Right kidney (tissue), 1 donor: ENCODE measurements around the gene DGKG.

Experiments
- DNase-seq: peaks from one replicate; pipeline ENCODE4 v3.0.0-alpha.2; 2016

DGKG gene

GRCh38 chr3:186107215-186108105 is 254.6 kb downstream of the DGKG start:
- DNase-seq: peak; percentile 73

GRCh38 chr3:186105543-186105942 is 256.5 kb downstream of the DGKG start:
- DNase-seq: no peak

DNA sequence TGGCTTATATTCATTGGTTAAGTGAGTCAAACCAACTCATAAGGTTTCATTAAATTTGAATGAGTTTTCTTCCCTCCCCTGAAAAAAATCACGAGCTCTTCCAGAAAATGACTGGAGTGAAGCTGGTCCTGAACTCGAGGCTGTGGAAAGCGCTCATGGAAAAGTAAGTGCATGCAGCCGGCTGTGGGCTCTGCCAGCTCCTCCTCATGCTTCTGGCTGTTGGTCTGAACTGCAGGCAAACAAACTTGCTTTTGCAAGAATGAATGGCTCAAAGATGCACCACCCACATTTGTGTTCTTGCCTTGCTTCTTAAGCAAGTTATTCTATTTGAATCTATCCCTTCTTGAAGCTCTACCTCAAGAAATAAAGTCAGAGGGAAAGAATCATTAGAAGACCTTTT is 259.3 kb downstream of the DGKG start:
- DNase-seq: no peak

DNA sequence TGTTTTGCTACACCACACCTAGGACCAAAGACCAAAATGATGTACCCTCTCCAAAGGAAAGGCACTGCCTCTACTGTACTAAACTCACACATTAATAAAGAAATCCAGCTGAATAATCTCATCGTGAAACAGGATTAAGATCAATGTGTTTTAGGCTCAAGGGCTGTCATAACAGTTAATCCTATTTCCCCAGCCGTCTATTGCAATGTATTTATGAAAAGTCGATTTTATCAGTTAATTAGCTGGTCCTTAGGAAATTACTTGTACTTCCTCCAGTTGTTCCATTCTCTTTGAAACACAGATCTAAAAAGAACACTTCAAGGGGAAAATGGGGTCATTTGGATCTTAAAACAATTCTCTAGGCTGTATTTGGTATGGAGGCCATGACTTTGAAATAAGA is 261.6 kb downstream of the DGKG start:
- no peak for DNase-seq

- DNase-seq: no peak
Measured at GRCh38 chr3:186099178-186099577, 262.9 kb downstream of the DGKG start.

DNA sequence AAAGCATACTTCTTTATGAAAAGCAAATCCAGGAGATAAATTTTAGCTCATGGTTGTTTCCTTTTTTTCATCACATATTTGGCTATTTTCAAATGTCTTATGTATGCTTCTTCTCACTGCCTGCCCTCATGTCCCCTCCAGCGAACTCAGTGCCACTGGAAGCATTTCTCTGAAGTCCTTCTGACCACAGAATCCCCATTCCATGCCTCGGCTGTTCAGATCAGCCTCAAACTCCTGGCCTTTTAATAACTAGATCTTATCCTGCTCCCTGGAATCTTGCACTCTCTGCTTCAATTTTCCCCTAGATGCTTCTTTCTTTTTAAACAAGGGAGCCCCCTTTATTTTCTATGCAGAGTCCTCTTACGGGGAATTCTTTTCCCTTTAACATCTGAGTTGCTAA is 263.3 kb downstream of the DGKG start:
- DNase-seq: no peak

DNA sequence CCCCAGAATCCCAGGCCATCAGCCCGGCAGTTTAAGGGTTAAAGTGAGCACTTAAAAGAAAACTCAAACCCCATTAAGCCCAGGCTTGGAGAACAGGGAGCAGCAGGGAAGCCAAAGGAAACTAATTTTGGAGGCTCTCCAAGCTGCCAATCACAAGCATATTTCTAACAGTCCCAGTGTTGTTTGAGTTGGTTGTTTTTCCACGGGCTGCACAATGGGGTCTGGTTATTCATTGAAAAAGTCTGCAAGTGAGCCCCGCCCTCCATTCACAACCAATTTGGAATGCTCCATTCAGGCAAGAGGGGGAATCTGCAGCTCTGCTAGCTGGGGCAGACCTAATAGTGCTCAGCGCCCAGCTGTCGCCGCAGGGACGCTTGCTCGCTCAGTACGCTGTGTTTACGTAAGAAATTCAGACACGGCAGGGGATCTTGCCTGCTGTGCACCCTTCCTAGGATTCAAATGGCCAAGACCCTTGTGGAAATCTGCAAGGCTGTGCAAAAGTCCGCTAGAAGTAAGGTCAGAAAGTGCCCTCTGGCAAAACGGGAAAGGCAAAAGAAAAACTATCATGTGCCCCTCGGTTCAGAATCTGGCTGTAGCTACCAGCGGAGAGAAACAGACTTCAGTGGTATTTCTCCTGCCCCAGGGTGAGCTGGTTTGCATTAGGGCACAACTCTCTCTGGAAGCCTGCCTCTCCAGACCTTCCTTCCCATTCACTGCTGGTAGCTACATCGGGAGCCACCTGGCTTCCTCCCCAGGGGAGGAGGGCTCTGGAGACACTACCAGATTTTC is 264.2 kb downstream of the DGKG start:
- peak; percentile 75 for DNase-seq

DNA sequence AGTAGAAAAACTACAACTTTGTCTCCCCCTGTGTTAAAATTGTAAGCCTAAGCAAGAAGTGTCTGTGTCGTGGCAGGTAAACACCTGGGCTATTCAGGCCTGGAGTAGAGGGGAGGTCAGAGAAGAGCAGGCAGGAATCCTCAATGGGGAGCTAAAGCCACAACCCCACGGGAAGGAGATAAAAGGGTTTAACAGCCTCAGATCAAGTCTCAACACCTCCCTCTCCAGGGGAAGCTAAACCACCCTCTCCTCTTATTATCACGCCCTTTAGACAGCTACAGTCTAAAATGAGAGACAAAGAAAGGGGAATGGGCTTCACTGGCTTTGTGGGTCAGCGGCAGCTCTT is 264.7 kb downstream of the DGKG start:
- no peak for DNase-seq
